Heart right ventricle (tissue), 16 donors: ENCODE measurements around the gene ADAM10. TPM values are rescaled to one million over a fixed set of nuclear protein-coding genes. Genes with fewer than 3 reads are reported as not detected.

Source experiments
- ATAC-seq, 8 donors: fragments of 200-7000 bp; cut with Tn5 transposase; one replicate each; pipeline ENCODE4 v1.9.1; 2020; ENCODE audit warnings: mild to moderate bottlenecking in 8 of 8, moderate library complexity in 8 of 8, moderate number of reproducible peaks in 1 of 8
- DNase-seq, 2 donors: peaks; one replicate each; pipeline ENCODE4 v3.0.0-alpha.2; 2020
- H3K27ac ChIP-seq, 10 donors: fragments of 200-600 bp; sonication (generic) in 2 of 10; one replicate each; pipeline versions ENCODE4 v1.5.0 to v1.8.0; 2020 to 2022; ENCODE audit warnings: mild to moderate bottlenecking in 3 of 10
- H3K27me3 ChIP-seq, 7 donors: fragments of 200-600 bp; one replicate each; pipeline ENCODE4 v1.8.0; 2021 to 2022; ENCODE audit warnings: mild to moderate bottlenecking in 2 of 7
- H3K36me3 ChIP-seq, 9 donors: fragments of 200-600 bp; sonication (generic) in 1 of 9; one replicate each; pipeline versions ENCODE4 v1.5.0 to v1.8.0; 2020 to 2022; ENCODE audit warnings: mild to moderate bottlenecking in 2 of 9
- H3K4me1 ChIP-seq, 9 donors: fragments of 200-600 bp; sonication (generic) in 1 of 9; one replicate each; pipeline versions ENCODE4 v1.5.0 to v1.8.0; 2020 to 2022; ENCODE audit warnings: mild to moderate bottlenecking in 4 of 9
- H3K4me3 ChIP-seq, 10 donors: fragments of 200-600 bp; sonication (generic) in 2 of 10; one replicate each; pipeline versions ENCODE4 v1.5.0 to v1.8.0; 2020 to 2022; ENCODE audit warnings: mild to moderate bottlenecking in 7 of 10, moderate library complexity in 2 of 10
- H3K9me3 ChIP-seq, 11 donors: fragments of 200-600 bp in 10 of 11; sonication (generic) in 2 of 11; one replicate each; pipeline versions ENCODE4 v1.5.0 to v1.8.0; 2013 to 2022; ENCODE audit warnings: mild to moderate bottlenecking in 2 of 11, control low read depth in 1 of 11, moderate library complexity in 1 of 11
- CTCF ChIP-seq, 9 donors: fragments of 200-600 bp; sonication (generic) in 2 of 9; IDR thresholded peaks; one replicate each; pipeline versions ENCODE4 v1.5.0 to v1.8.0; 2021 to 2022; ENCODE audit warnings: antibody characterized with exemption in 9 of 9, mild to moderate bottlenecking in 5 of 9, moderate library complexity in 1 of 9
- WGBS, 2 donors: extraction: QIAGEN DNeasy Blood & Tissue Kit; methylation state at CpG; one replicate each; pipeline ENCODE4 v1.1.7; 2013; ENCODE audit warnings: inconsistent platforms in 1 of 2; 5-methylcytosine and 5-hydroxymethylcytosine counted together
- intact Hi-C, 10 donors: fragments of 100-400 bp; cut with DNase I; formaldehyde crosslinking; loops; one replicate each; pipeline versions ENCODE4 v1.11.1 to v1.14.2; 2022
- polyA plus RNA-seq, 2 donors: library from polyadenylated mRNA; stranded (reverse); fragments of 200-250 nt; gene quantifications; one replicate each; pipeline ENCODE4 v1.2.3, GENCODE V29; 2013
- total RNA-seq, 10 donors: library from RNA; stranded (reverse); fragmentation: NEBNext Ultra II Directional in 3 of 10; extraction: Animal tissue kit (Norgen Biotek cat#: 25700) in 3 of 10; gene quantifications; one replicate each; pipeline versions ENCODE4 v1.2.1 to v1.2.4, GENCODE V29; 2021 to 2023
- donor health status: Arrhythmogenic right ventricular cardiomyopathy.
- donor health status: ischemic (EF 13 %, LVEDD 7.1; RV severe dilation, severe dysfunction).
- donor health status: healthy with polysubstance abuse.
- donor health status: DM: no; HTN: yes; CAD: no.
- donor health status: DM: no; HTN: no; CAD: no.
- donor health status: ischemic (EF 25% LVEDD 6.9; RV normal size, moderate dysfunction).
- donor health status: ischemic (EF 25% LVEDD 5.7; RV mildly dilated, moderate dysfunction).
- donor health status: healthy.
- donor health status: DM: yes; HTN: yes; CAD: no.
- donor health status: Ischemic cardiomyopathy.
- donor health status: ischemic (EF 35%, LVEDD 5.7; RV mildly dilated, moderate dysfunction).
- donor health status: nonischemic (EF 11% LVEDD 7.7; RV severe dilation, severe dysfunction).
- donor health status: DM: yes; HTN: yes; CAD: no.
- donor health status: PGD.
- donor health status: ischemic (EF 29% LVEDD 5.4; RV normal size, mild dysfunction).
- donor health status: nonischemic (EF 23%, LVEDD 6.1; RV moderate dilation, normal function).

Gene ADAM10
- total and polyA plus RNA-seq, 12 donors = 10.2 to 110 (median 80.1) TPM

DNA sequence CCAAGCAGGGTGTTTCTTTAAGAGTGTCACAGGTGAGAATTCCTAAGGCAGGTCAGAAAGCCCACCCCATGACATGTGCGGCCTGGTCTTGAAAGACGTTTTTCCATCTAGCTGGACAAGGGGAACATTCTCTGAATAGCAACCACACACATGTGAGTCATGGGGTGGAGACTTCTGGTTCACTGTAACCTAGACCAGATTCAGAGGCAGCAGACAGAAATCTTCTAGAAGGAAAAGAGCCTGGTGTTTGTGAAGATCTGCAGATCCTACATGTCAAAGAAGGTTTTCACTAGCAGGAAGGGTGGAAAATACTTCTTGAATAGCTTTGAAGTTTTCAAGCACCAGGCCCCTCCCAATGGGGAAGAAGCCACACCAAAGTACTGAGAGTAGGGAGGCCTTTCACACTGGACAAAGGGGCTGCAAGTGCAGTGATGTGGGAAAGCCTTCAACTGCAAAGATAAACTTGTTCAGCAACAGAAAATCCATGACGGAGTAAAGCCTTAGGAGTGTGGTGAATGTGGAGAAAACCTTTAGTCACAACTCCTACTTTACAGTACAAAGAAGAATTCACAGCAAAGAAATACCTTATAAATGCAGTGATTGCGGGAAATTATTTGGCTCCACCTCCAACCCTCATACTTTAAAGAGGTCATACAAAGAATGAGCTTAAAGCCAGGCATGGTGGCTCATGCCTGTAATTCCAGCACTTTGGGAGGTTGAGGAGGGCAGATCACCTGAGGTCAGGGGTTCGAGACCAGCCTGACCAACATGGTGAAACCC, 17.6 kb downstream of the ADAM10 start:
- intact Hi-C loops = loop anchor here in 1 of 10 donors (10.0 kb wide), 1 partner anchor 47 kb away; no protein-coding TSS in a partner anchor
- no peaks in the 10 kb centered on the region for H3K9me3 ChIP-seq
- ATAC-seq (peak in 6 of 8 donors; percentile 59 to 83 (median 70)), DNase-seq (no peak)
- H3K4me3 ChIP-seq = no peak overlapping the region
- peaks cover 0 to 67% (median 54%) of the 10 kb centered on the region in 9 donors for H3K4me1 ChIP-seq
- H3K36me3 ChIP-seq = peaks cover 0 to 3% (median 0%) of the 10 kb centered on the region in 9 donors
- WGBS, 2 donors = 74 to 75% methylated on average over 5 of the region's 5 CpGs
- peak overlapping the region in 4 of 10 donors; percentile 5 to 59 (median 30) for H3K27ac ChIP-seq
- no peak for TF ChIP-seq CTCF (IDR thresholded peaks at IDR 0.05)
- no peaks in the 10 kb centered on the region for H3K27me3 ChIP-seq

GRCh38 chr15:58726867-58727266, 22.6 kb downstream of the ADAM10 start:
- Histone ChIP-seq H3K36me3 (peaks cover 0 to 3% (median 0%) of the 10 kb centered on the region in 9 donors), H3K27me3 (no peaks in the 10 kb centered on the region), H3K27ac (no peak overlapping the region), H3K4me1 (peaks cover 8 to 58% (median 43%) of the 10 kb centered on the region in 9 donors), H3K9me3 (no peaks in the 10 kb centered on the region), H3K4me3 (no peak overlapping the region)
- ATAC-seq = peak in 1 of 8 donors; percentile 20
- no peak for TF ChIP-seq CTCF (IDR thresholded peaks at IDR 0.05)
- WGBS, 2 donors = 93 to 94% methylated on average over 12 of the region's 12 CpGs
- intact Hi-C loops = no loop called here
- no peak for DNase-seq

DNA sequence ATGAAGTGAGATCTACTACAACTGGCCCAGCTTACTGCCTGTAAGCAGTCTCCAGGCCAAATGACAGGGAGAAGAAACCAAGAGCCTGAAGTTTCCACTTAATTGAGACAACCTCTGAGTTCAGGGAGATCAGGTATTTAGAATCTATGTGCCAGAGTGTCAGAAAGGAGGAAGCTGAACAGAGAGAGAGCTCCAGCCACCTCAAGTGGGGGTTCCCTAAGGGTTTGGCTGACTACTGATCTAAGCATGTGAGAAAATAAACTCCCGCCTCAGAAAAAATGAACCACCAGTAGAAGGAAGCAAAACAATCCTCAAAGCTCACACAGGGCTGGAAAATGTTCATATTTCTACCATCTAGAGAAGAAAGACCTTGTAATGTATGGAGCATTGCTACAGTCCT, 25.0 kb downstream of the ADAM10 start:
- no peaks in the 10 kb centered on the region for H3K9me3 ChIP-seq
- 42 to 43% methylated on average over 1 of the region's 1 CpG for WGBS, 2 donors
- H3K4me1 ChIP-seq = peaks cover 8 to 47% (median 32%) of the 10 kb centered on the region in 9 donors
- DNase-seq = no peak
- H3K27me3 ChIP-seq = no peaks in the 10 kb centered on the region
- no peak for TF ChIP-seq CTCF (IDR thresholded peaks at IDR 0.05)
- H3K36me3 ChIP-seq = peaks cover 0 to 2% (median 0%) of the 10 kb centered on the region in 9 donors
- no peak overlapping the region for H3K4me3 ChIP-seq
- peak in 4 of 8 donors; percentile 29 to 57 (median 50) for ATAC-seq
- intact Hi-C loops = no loop called here
- H3K27ac ChIP-seq = peak overlapping the region in 2 of 10 donors; percentile 2 to 5

DNA sequence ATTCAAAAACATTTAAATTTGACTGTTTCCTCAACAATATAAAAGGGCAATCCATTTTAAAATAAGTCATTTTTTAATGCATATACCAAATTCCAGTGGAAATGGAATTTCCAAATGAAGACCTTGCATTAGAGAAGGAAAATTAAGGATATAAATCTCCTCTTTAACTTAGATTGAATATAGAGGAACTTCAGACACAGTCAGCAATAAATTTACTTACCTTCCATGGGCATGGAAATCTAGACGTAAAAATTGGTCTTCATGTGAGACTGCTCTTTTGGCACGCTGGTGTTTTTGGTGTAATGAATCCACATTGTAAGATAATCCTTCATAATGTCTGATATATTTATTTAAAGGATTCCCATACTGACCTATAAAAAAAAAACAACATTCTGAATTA, 32.1 kb downstream of the ADAM10 start:
- no peak for ATAC-seq
- no peaks in the 10 kb centered on the region for H3K9me3 ChIP-seq
- 92 to 97% methylated on average over 2 of the region's 2 CpGs for WGBS, 2 donors
- H3K27ac ChIP-seq = no peak overlapping the region
- no peak for DNase-seq
- no peaks in the 10 kb centered on the region for H3K27me3 ChIP-seq
- peaks cover 0 to 49% (median 13%) of the 10 kb centered on the region in 9 donors for H3K36me3 ChIP-seq
- TF ChIP-seq CTCF (IDR thresholded peaks at IDR 0.05) = no peak
- intact Hi-C loops = no loop called here
- H3K4me3 ChIP-seq = no peak overlapping the region
- peaks cover 0 to 22% (median 12%) of the 10 kb centered on the region in 9 donors for H3K4me1 ChIP-seq
